Ramos (cell line): ENCODE measurements around the gene NAXE.
"Not testable (repeated sequence)": the region's sequence is repeated elsewhere in the genome, so short reads cannot be mapped to it uniquely, and the experiment has no call there.

ENCODE experiments used
- in situ Hi-C: fragments of 300-500 bp; cut with MboI; formaldehyde crosslinking; loops from one replicate; pipeline ENCODE4 v1.14.3; 2022; ENCODE audit warnings: low sequenced_read_pairs; ENCODE audit not compliant: unreplicated experiment

Gene NAXE

DNA sequence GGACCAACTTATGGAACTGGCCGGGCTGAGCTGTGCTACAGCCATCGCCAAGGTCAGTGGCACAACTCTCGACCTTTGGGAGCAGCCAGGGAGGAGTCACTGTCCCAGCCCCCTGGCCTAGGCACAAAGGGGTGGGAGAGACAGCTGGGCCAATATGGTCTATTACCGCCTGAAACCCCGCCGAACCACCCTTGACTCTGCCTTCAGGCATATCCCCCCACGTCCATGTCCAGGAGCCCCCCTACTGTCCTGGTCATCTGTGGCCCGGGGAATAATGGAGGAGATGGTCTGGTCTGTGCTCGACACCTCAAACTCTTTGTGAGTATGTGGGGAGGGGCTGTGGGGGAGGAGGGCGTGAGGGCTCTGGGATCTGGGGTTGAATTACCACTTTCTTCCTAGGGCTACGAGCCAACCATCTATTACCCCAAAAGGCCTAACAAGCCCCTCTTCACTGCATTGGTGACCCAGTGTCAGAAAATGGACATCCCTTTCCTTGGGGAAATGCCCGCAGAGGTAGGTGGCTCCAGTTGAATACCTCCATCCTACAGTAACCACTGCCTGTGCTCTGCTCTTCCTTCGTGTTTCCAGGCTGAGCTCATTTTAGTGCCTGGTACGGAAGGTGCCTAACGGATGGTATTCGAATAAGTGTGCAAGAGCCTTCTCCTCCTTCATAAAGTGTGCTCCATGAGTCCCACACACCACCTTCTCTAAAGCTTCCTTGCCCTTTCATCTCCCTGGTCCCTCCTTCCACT is 758 bp downstream of the NAXE start:
- in situ Hi-C loops: no loop called here

DNA sequence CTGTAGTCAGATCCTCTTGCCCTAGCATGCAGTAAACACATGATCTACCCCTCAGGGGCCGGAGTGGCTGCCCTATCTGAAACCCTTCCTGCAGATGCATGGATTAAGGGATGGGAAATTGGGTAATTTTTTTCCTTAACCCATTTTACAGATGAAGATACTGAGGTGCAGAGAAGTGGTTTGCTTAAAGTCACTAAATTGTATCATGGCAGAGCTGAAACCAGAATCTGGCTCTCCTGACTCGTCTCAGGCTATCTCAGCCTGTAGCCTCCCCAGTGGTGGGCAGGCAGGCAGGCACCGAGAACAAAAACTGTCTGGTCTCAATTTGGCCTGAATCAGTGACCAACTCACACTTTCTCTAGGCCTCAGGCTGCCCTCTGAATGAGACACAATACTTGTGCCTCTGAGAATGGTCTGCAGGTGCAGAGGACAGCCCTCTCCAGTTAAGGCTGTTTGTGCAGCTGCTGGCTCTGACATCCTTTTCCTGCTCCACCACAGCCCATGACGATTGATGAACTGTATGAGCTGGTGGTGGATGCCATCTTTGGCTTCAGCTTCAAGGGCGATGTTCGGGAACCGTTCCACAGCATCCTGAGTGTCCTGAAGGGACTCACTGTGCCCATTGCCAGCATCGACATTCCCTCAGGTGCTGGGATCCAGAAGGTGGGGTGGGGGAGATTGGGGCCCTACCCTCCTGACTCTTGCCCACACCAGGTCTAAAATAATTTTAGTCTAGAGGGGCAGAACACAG is 1.5 kb downstream of the NAXE start:
- in situ Hi-C loops: no loop called here

- in situ Hi-C loops: no loop called here
Observed at GRCh38 chr1:156593661-156593989, 2.0 kb downstream of the NAXE start.

DNA sequence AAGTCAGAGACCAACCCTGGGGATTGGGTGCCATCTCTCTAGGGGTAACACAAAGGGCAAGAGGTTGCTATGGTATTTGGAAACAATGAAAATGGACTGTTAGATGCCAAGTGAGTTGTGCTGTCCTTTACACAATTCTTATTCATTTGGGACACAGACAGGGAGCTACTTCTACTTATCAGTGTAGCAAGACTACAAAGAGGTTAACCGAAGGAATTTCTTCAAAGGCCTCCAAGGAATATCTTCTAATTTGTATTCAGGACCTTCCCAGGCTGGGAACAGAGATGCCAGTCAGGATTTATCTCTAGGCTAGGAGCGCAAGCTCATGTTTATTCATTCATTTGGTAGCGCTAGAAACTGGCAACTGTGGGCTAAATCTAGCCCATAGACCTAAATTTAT is 2.6 kb downstream of the NAXE start:
- in situ Hi-C loops: no loop called here

DNA sequence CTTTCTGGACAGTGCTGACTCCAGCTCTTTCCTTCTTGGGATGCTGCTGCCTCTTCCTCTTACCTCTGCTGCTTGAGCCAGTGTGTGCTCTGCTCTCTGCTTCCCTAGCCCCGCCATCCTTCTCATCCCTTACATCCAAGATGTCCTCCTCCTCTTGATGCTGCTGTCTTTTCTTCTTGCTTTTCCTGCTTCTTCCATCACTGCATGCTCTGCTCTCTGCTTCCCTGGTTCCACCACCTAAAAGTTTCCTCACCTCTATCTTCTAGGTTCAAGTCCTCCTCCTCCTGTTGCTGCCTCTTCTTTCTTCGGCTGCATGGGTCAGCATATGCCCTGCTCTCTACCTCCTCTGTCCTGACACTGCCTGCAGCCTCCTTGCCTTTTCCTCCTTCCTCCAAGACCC is 3.4 kb downstream of the NAXE start:
- in situ Hi-C loops: no loop called here

GRCh38 chr1:156596426-156596825 is 4.8 kb downstream of the NAXE start:
- in situ Hi-C loops: no loop called here

DNA sequence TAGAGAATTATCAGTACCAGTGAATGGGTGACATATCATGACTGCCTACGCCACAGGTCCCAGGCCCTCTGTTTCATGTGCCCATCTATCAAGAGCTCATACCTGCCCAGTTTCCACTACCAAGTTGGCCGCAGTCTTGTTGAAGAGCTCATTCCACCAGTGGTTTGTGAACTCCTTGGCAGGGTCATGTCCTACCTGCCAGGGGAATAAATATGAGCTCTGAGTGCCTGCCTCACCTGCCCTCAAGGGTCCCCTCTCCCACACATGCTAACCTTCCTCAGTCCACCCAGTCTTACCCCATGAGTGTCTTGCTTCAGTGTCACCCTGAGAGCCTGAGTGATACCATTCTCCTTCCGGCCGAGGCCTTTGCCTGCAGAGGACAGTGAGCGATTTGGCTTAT is 6.5 kb downstream of the NAXE start:
- in situ Hi-C loops: no loop called here

DNA sequence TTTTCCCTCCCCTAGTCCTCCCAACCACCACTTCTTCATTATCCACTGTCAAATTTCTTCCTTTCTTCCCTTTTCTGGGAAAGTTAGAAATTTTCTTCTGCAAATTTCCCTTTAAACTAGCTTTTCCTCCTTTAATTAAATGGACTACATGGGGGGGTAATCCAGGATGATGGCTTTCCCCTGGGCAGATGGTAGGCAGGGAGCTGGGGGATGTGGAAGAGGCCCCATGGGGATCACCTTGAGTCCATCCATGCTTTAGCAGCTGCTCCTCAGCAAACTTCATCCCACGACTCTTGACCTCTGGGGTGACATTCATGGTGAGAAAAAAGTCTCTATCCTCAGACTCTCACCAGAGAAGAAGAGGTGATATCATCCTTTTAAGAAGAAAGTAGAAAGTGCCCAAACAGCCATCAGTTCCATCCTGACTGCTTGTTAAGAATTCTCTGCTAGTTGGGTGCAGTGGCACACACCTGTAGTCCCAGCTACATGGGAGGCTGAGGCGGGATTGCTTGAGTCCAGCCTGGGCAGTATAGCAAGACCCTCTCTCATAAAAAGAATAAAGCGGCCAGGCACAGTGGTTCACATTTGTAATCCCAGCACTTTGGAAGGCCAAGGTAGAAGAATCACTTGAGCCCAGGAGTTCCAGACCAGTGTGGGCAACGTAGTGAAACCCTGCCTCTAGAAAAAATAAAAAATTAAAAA is 7.3 kb downstream of the NAXE start:
- in situ Hi-C loops: no loop called here

- in situ Hi-C loops: no loop called here
Observed at GRCh38 chr1:156599811-156600210, 8.2 kb downstream of the NAXE start.

DNA sequence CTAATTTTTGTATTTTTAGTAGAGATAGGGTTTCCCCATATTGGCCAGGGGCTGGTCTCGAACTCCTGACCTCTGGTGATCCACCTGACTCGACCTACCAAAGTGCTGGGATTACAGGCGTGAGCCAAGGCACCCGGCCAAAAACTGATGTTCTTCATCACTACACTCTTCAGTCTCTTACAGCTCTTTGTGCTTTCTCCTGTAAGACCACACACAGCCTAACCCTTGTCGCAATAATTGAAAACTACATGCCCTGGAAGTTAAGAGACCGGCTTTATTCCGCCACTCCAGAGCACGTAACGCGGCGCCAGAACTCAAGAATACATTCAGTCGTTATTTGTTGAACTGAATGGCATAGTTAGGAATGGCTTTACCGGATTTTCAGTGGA is 9.2 kb downstream of the NAXE start:
- in situ Hi-C loops: no loop called here

GRCh38 chr1:156601122-156601830 is 9.7 kb downstream of the NAXE start, which contains the start of gene GPATCH4:
TSS of gene GPATCH4 (minus strand) at chr1:156601479.
- in situ Hi-C loops: no loop called here

GRCh38 chr1:156601892-156602291 is 10.3 kb downstream of the NAXE start:
- in situ Hi-C loops: no loop called here

GRCh38 chr1:156602557-156602993 is 11.0 kb downstream of the NAXE start:
- in situ Hi-C loops: no loop called here

DNA sequence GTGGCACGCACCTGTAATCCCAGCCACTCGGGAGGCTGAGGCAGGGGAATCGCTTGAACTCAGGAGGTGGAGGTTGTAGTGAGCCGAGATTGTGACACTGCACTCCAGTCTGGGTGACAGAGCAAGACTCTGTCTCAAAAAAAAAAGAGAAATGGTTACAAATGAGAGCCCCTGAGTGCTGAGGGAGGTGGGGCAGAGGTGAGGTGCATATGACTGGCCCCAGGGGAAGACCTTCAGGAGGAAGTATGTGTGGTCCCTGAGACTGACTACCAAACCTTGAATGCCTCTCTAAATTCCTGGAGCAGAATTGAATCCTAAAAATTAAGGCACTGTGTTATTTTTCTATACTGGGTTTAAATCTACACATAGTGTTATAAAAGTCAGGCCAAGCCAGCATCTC is 15.8 kb downstream of the NAXE start:
- in situ Hi-C loops: loop anchor here (5.0 kb wide), 2 partner anchors 155 to 220 kb away; no protein-coding TSS in a partner anchor

DNA sequence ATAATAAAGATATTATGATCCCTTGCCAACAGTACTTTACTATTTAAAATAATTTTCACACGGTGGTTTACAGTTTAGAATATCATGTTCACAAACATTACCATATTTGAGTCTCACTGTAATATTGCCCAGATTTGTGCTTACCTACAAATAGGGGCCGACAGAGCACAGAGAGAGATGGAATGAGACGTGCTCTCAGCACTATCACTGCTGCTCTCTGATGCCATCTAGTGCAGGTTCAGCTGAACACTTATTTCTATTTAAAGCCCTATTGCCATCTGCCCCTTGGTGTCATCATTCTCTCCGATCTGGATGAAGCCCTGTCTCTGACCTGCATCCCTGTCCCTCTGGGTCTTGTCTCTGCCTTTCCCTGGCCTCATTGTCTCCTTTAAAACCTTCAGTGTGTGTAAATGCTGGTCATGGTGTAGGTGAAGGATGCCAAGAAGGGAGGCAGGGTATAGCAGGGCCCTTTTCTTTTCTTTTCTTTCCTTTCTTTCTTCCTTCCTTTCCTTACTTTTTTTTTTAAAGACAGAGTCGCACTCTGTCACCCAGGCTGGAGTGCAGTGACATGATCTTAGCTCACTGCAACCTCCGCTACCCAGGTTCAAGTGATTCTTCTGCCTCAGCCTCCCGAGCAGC is 16.6 kb downstream of the NAXE start:
- in situ Hi-C loops: loop anchor here (5.0 kb wide), 2 partner anchors 156 to 221 kb away; no protein-coding TSS in a partner anchor

GRCh38 chr1:156608981-156609380 is 17.4 kb downstream of the NAXE start:
- in situ Hi-C loops: loop anchor here (5.0 kb wide), 2 partner anchors 157 to 222 kb away; no protein-coding TSS in a partner anchor

GRCh38 chr1:156610072-156610471 is 18.5 kb downstream of the NAXE start:
- in situ Hi-C loops: not testable (repeated sequence)

DNA sequence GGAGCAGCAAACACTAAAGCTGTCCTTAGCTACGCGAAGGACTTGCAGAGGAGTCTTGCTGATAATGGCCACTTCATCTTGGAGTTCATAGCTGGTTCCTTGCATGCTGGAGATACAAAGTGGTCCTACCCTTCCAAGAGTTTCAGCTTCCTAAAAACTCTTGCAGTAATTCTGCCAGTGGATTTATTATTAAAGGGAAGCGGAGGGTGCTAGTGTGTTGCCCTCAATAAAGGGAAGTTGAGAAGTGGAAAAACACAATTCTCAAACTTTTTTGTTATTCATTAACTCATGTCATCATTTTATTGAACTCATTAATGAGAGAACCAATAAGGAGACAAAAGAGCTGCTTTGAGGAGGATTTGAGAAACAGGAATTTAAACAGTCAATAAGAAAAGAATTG is 21.1 kb downstream of the NAXE start:
- in situ Hi-C loops: no loop called here

GRCh38 chr1:156615946-156616345 is 24.4 kb downstream of the NAXE start:
- in situ Hi-C loops: no loop called here

GRCh38 chr1:156616463-156616862 is 24.9 kb downstream of the NAXE start:
- in situ Hi-C loops: no loop called here
